ENCODE results near the gene LIFR.
A peak's percentile ranks its signal among the peaks of the same experiment; 100 is the strongest.

DNA sequence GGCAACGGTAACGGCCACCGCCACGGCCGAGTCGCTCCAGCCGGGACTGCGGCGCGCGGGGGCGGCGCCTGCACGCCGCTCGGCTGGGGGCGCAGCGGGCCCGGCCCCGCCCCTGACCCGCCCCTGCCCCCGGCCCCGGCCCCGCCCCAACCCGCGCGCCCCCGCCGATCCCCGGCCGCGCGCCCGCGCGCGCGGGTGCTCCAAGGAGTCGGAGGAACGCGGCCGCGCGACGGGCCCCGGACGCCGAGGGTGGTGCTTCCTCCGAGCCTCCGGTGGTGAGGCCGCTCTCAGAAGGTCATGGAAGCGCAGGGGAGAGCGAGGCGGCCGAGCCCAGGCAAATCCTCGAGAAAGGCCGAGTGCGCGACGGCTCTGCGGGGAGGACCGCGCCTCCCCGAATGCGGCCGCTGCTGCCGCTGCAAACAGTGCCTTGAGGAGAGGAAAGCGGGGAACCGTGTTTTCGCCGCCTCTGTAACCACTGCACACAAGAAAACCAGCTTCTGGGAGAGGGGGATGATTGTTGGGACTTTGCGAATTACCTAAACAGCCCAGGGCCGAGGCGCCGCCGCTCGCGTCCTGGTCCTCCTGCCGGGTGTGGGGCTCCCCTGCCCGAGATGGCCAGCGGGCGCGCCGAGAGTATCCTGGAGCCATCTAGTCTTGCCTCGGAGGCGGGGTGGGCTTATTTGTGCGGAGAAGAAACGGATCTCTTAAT, at the start of gene LIFR:
- TF ChIP-seq EP300 (IDR thresholded peaks at IDR 0.05; ENCODE audit: borderline replicate concordance in 1 of 2, low read depth in 1 of 2, low read length in 1 of 2) (peak in 1 of 2 experiments; percentile 4; a peak in 1 of 4 replicates), CTCF (IDR thresholded peaks at IDR 0.05) (no peak), POLR2AphosphoS5 (IDR thresholded peaks at IDR 0.05; ENCODE audit: low read depth, low read length) (peak; percentile 84), FOXM1 (IDR thresholded peaks at IDR 0.05; ENCODE audit: low read depth) (no peak), RFX5 (IDR thresholded peaks at IDR 0.05; ENCODE audit: low read length) (no peak), TAF1 (IDR thresholded peaks at IDR 0.05; ENCODE audit: borderline replicate concordance, low read depth, low read length) (peak; percentile 72), REST (IDR thresholded peaks at IDR 0.05; ENCODE audit: low read depth, low read length) (no peak)
- TF ChIP-seq, protein P1, sequence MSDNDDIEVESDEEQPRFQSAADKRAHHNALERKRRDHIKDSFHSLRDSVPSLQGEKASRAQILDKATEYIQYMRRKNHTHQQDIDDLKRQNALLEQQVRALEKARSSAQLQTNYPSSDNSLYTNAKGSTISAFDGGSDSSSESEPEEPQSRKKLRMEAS (IDR thresholded peaks at IDR 0.05; ENCODE audit: low read depth) = peak; percentile 33; the same call in 1 of the 2 replicates

Measured in SK-N-SH (cell line).